HepG2 (cell line): ENCODE measurements around the gene TXNL4B. TPM values are rescaled to one million over a fixed set of nuclear protein-coding genes. Genes with fewer than 3 reads are reported as not detected.

Source experiments
- ATAC-seq: fragments of 200-7000 bp; cut with Tn5 transposase; 3 replicates; pipeline ENCODE4 v1.9.1; 2020; ENCODE audit warnings: mild to moderate bottlenecking, moderate library complexity
- BruUV-seq: library from RNA; stranded (reverse); fragments of 400-500 nt; replicated peaks from 2 replicates; lab custom pipeline; 2021; lab: Mats Ljungman, UMichigan
- CTCF ChIA-PET: fragments of 300-600 bp; formaldehyde crosslinking; extraction: SDS; loops from one replicate; lab custom pipeline; 2021; ENCODE audit warnings: low total read pairs, inconsistent platforms, low intra/inter-chr PET ratio; lab: Yijun Ruan, JAX
- POLR2A ChIA-PET: fragments of 350-600 bp; sonication (Branson Sonifier 250); formaldehyde crosslinking; loops from one replicate; lab custom pipeline; 2020; ENCODE audit warnings: antibody characterized with exemption, inconsistent platforms; lab: Yijun Ruan, JAX
- DNase-seq: peaks from one replicate; pipeline ENCODE4 v3.0.0-alpha.2; 2015; ENCODE audit warnings: low spot score
- FAIRE-seq: peaks from 3 replicates; lab custom pipeline; 2011; peaks lifted over from hg19 to GRCh38; lab: Jason Lieb, UNC
- H2AFZ ChIP-seq: one replicate; pipeline ENCODE4 v1.6.1; 2011; ENCODE audit warnings: low read length, inconsistent platforms
- H3K27ac ChIP-seq: fragments of 300-600 bp; 3 replicates; pipeline ENCODE4 v1.8.0; 2011; ENCODE audit warnings: mixed run types, mild to moderate bottlenecking, mixed read lengths, low read length, inconsistent platforms; ENCODE audit not compliant: insufficient read depth; ENCODE audit errors: extremely low read length
- H3K27me3 ChIP-seq, 2 experiments: fragments of 200-600 bp in 1 of 2; 2 replicates in 1 of 2; 3 replicates in 1 of 2; pipeline versions ENCODE4 v1.6.0 to v1.8.0; 2011; ENCODE audit warnings: low read length in 2 of 2, mild to moderate bottlenecking in 2 of 2, moderate library complexity in 2 of 2, inconsistent platforms in 1 of 2; ENCODE audit not compliant: insufficient read depth in 2 of 2, control insufficient read depth in 1 of 2
- H3K36me3 ChIP-seq, 2 experiments: fragments of 200-600 bp in 1 of 2; replicated peaks in 1 of 2; 2 replicates in 1 of 2; 3 replicates in 1 of 2; pipeline versions ENCODE4 v1.5.1 to v1.8.0; 2011; ENCODE audit warnings: low read length in 2 of 2, inconsistent platforms in 1 of 2; ENCODE audit not compliant: insufficient read depth in 2 of 2, control insufficient read depth in 1 of 2
- H3K4me1 ChIP-seq: 2 replicates; pipeline ENCODE4 v1.5.1; 2012; ENCODE audit warnings: low read length, inconsistent platforms; ENCODE audit not compliant: insufficient read depth
- H3K4me2 ChIP-seq: 2 replicates; pipeline ENCODE4 v1.6.0; 2011; ENCODE audit warnings: low read depth, low read length, inconsistent platforms
- H3K4me3 ChIP-seq, 3 experiments: fragments of 200-600 bp in 1 of 3; sonication (generic), shearing (Covaris generic) in 1 of 3; replicated peaks in 1 of 3; 2 replicates each; pipeline ENCODE4 v1.5.1; 2011 to 2016; ENCODE audit warnings: low read length in 3 of 3, inconsistent platforms in 2 of 3, low read depth in 2 of 3, mild to moderate bottlenecking in 2 of 3, control low read depth in 1 of 3, mixed read lengths in 1 of 3; ENCODE audit not compliant: insufficient read depth in 1 of 3
- H3K79me2 ChIP-seq: one replicate; pipeline ENCODE4 v1.6.1; 2011; ENCODE audit warnings: low read length, inconsistent platforms; ENCODE audit not compliant: insufficient read depth
- H3K9ac ChIP-seq: 2 replicates; pipeline ENCODE4 v1.6.0; 2011; ENCODE audit warnings: mild to moderate bottlenecking, low read depth, low read length, inconsistent platforms; ENCODE audit not compliant: insufficient read depth
- H3K9me3 ChIP-seq: 2 replicates; pipeline ENCODE4 v1.5.1; 2012; ENCODE audit warnings: mild to moderate bottlenecking, low read length
- H4K20me1 ChIP-seq: 2 replicates; pipeline ENCODE4 v1.6.0; 2011; ENCODE audit warnings: inconsistent platforms, mild to moderate bottlenecking, low read length, moderate library complexity; ENCODE audit not compliant: insufficient read depth
- ADNP ChIP-seq: sonication (generic); formaldehyde crosslinking; IDR thresholded peaks from 2 replicates; pipeline ENCODE4 v1.4.0; 2020; ENCODE audit warnings: missing genetic modification reagents
- CERS6 ChIP-seq: sonication (generic); formaldehyde crosslinking; IDR thresholded peaks from 2 replicates; pipeline ENCODE4 v1.5.0; 2020; ENCODE audit warnings: missing genetic modification reagents
- FOSL2 ChIP-seq: sonication (generic); formaldehyde crosslinking; IDR thresholded peaks from 2 replicates; pipeline ENCODE4 v1.4.0; 2020; ENCODE audit warnings: missing genetic modification reagents
- FOXK2 ChIP-seq: fragments of 450-650 bp; IDR thresholded peaks from 2 replicates; pipeline ENCODE4 v1.6.1; 2016
- HDAC2 ChIP-seq: sonication (generic); formaldehyde crosslinking; IDR thresholded peaks from 2 replicates; pipeline ENCODE4 v1.4.0; 2020; ENCODE audit warnings: missing genetic modification reagents
- HNF1A ChIP-seq, 2 experiments: sonication (generic) in 1 of 2; formaldehyde crosslinking in 1 of 2; IDR thresholded peaks; 2 replicates each; pipeline versions ENCODE4 v1.4.0 to v1.6.1; 2016 to 2020; ENCODE audit warnings: borderline replicate concordance in 1 of 2, low read depth in 1 of 2, mild to moderate bottlenecking in 1 of 2, missing genetic modification reagents in 1 of 2
- LCORL ChIP-seq, 2 experiments: fragments of 450-650 bp in 1 of 2; sonication (generic) in 1 of 2; formaldehyde crosslinking in 1 of 2; IDR thresholded peaks; 2 replicates each; pipeline versions ENCODE4 v1.5.0 to v1.6.1; 2017 to 2020; ENCODE audit warnings: antibody characterized with exemption in 1 of 2, missing genetic modification reagents in 1 of 2
- MED1 ChIP-seq: sonication (generic); formaldehyde crosslinking; IDR thresholded peaks from 2 replicates; pipeline ENCODE4 v1.4.0; 2020; ENCODE audit warnings: missing genetic modification reagents
- MXD1 ChIP-seq: sonication (generic); formaldehyde crosslinking; IDR thresholded peaks from 2 replicates; pipeline ENCODE4 v1.4.0; 2020; ENCODE audit warnings: mild to moderate bottlenecking, missing genetic modification reagents
- NFE2L1 ChIP-seq: sonication (generic); formaldehyde crosslinking; IDR thresholded peaks from 2 replicates; pipeline ENCODE4 v1.4.0; 2020; ENCODE audit warnings: missing genetic modification reagents, mild to moderate bottlenecking, borderline replicate concordance
- SP5 ChIP-seq: IDR thresholded peaks from 2 replicates; pipeline ENCODE4 v1.6.1; 2016; ENCODE audit warnings: low read depth, borderline replicate concordance
- SPEN ChIP-seq: sonication (generic); formaldehyde crosslinking; IDR thresholded peaks from 2 replicates; pipeline ENCODE4 v1.5.1; 2020; ENCODE audit warnings: low read depth, mild to moderate bottlenecking, missing genetic modification reagents
- TP53 ChIP-seq: sonication (generic); formaldehyde crosslinking; conservative IDR thresholded peaks from 2 replicates; pipeline ENCODE4 v1.4.0; 2020; ENCODE audit warnings: missing genetic modification reagents
- YEATS2 ChIP-seq: sonication (generic); formaldehyde crosslinking; IDR thresholded peaks from 2 replicates; pipeline ENCODE4 v1.4.0; 2020; ENCODE audit warnings: missing genetic modification reagents, borderline replicate concordance
- YEATS4 ChIP-seq: sonication (generic); formaldehyde crosslinking; IDR thresholded peaks from 2 replicates; pipeline ENCODE4 v1.4.0; 2020; ENCODE audit warnings: missing genetic modification reagents, borderline replicate concordance
- ZBTB3 ChIP-seq: sonication (generic); formaldehyde crosslinking; IDR thresholded peaks from 2 replicates; pipeline ENCODE4 v1.4.0; 2020; ENCODE audit warnings: low read depth, mild to moderate bottlenecking, moderate library complexity, missing genetic modification reagents, borderline replicate concordance
- ZNF10 ChIP-seq: sonication (generic); formaldehyde crosslinking; IDR thresholded peaks from 2 replicates; pipeline ENCODE4 v1.4.0; 2020; ENCODE audit warnings: mild to moderate bottlenecking, low read depth, missing genetic modification reagents, borderline replicate concordance
- ZNF484 ChIP-seq: sonication (generic); formaldehyde crosslinking; IDR thresholded peaks from 2 replicates; pipeline ENCODE4 v1.5.1; 2020; ENCODE audit warnings: mild to moderate bottlenecking, low read depth, missing genetic modification reagents, borderline replicate concordance
- ZSCAN21 ChIP-seq: sonication (generic); formaldehyde crosslinking; IDR thresholded peaks from 2 replicates; pipeline ENCODE4 v1.8.0; 2022; ENCODE audit warnings: mild to moderate bottlenecking, missing genetic modification reagents, moderate library complexity, borderline replicate concordance
- WGBS: methylation state at CpG from one replicate; pipeline ENCODE4 v1.1.6; 2017; ENCODE audit warnings: low lambda C conversion rate; 5-methylcytosine and 5-hydroxymethylcytosine counted together
- in situ Hi-C: cut with HindIII; loops from 2 replicates; pipeline ENCODE4 v1.10.0; 2017; ENCODE audit warnings: low pct_unique_long_range_greater_than_20kb; ENCODE audit not compliant: extremely low pct_ligation_motif_present
- intact Hi-C: fragments of 100-400 bp; cut with micrococcal nuclease; formaldehyde crosslinking; loops from one replicate; pipeline ENCODE4 v1.10.0; 2022; ENCODE audit not compliant: unreplicated experiment
- polyA plus RNA-seq, 8 experiments: library from polyadenylated mRNA; depleted of rRNA in 3 of 8; stranded (reverse) in 7 of 8; unstranded in 1 of 8; fragments of >200 nt; fragmentation: Illumina TruSeq in 4 of 8; extraction: Trizol in 4 of 8; gene quantifications; 2 replicates each; pipeline versions ENCODE4 v1.2.1 to v1.2.3, GENCODE V29; 2011 to 2016; ENCODE audit warnings: low read depth in 4 of 8, missing spikeins in 1 of 8, mixed read lengths in 1 of 8; ENCODE audit not compliant: insufficient read depth in 1 of 8
- total RNA-seq, 5 experiments: library from RNA; depleted of rRNA; stranded (reverse); fragments of >200 nt; fragmentation: Illumina TruSeq; extraction: Trizol; gene quantifications; 2 replicates each; pipeline ENCODE4 v1.2.3, GENCODE V29; 2016; ENCODE audit warnings: low read depth in 1 of 5

The TXNL4B gene
- total and polyA plus RNA-seq, 2 of the 13 experiments (the other 11 are each of a cell fraction or from before 2014, with no cell fraction given) = 17.4 to 18.3 TPM

- peak; percentile 75 for DNase-seq
- Histone ChIP-seq H2AFZ (no peak overlapping the region), H3K27ac (peak overlapping the region; percentile 52), H3K4me1 (peaks cover 37% of the 10 kb centered on the region), H3K4me2 (peak overlapping the region; percentile 19), H3K4me3 (no peak overlapping the region), H3K27me3 (no peaks in the 10 kb centered on the region), H4K20me1 (no peaks in the 10 kb centered on the region), H3K79me2 (no peaks in the 10 kb centered on the region), H3K9ac (no peak overlapping the region), H3K9me3 (peaks cover 11% of the 10 kb centered on the region), H3K36me3 (peaks cover 9 to 39% of the 10 kb centered on the region in 2 experiments)
- CTCF ChIA-PET = no interaction called here
- intact Hi-C loops (no loop called here), in situ Hi-C loops (no loop called here)
- FAIRE-seq = peak; percentile 86
- POLR2A ChIA-PET = interaction anchor here (0.8 to 2.0 kb wide), 9 partner anchors 8 to 189 kb away, joined by 3 to 45 read pairs (median 7); partner anchors contain the start of genes DHX38, HP, HPR and IST1
- no TSS peak for BruUV-seq
- 13% methylated on average over 3 of the region's 3 CpGs for WGBS
- ATAC-seq = peak; percentile 81
- TF ChIP-seq ZSCAN21 (no peak), ZBTB3 (no peak), CERS6 (no peak), HNF1A (IDR thresholded peaks at IDR 0.05; ENCODE audit: low read depth) (no peak), HNF1A (CRISPR knock-in tag; IDR thresholded peaks at IDR 0.05; ENCODE audit: borderline replicate concordance) (no peak), LCORL (IDR thresholded peaks at IDR 0.05) (peak; percentile 10; the same call in 1 of the 2 replicates), LCORL (CRISPR knock-in tag; IDR thresholded peaks at IDR 0.05) (peak; percentile 65), HDAC2 (CRISPR knock-in tag) (no peak), ZNF484 (CRISPR knock-in tag) (no peak), YEATS4 (peak; percentile 16; the same call in 1 of the 2 replicates), YEATS2 (CRISPR knock-in tag) (peak; percentile 14; the same call in 1 of the 2 replicates), SPEN (CRISPR knock-in tag) (peak; percentile 37; the same call in 1 of the 2 replicates), FOSL2 (CRISPR knock-in tag) (peak; percentile 77), FOXK2 (no peak), MED1 (CRISPR knock-in tag) (peak; percentile 29; the same call in 1 of the 2 replicates), ADNP (CRISPR knock-in tag) (no peak), TP53 (CRISPR knock-in tag) (no peak), ZNF10 (CRISPR knock-in tag) (no peak), SP5 (no peak), MXD1 (CRISPR knock-in tag) (no peak), NFE2L1 (CRISPR knock-in tag) (no peak)
Measured at GRCh38 chr16:72083778-72084404, 9.5 kb downstream of the TXNL4B start.
